ENCODE data around the gene PHACTR1.

Gene PHACTR1

DNA sequence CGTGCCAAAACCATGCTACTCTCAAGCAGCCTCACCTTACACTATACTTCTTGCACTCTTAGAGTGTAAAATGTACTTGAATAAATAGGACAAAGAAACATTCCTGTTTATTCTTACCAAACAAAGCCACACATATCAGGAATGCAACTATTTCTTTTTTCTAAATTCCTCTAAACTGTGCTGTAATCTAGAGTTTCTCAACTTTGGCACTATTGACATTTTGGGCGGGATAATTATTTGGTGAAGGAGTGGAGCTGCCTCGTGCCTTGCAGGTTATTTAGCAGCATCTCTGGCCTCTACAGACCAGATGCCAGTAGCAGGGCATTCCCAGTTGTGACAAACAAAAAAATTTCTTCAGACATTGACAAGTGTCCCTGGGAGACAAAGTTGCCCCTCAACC, 86.9 kb downstream of the PHACTR1 start:
- DNase-seq = no peak

DNA sequence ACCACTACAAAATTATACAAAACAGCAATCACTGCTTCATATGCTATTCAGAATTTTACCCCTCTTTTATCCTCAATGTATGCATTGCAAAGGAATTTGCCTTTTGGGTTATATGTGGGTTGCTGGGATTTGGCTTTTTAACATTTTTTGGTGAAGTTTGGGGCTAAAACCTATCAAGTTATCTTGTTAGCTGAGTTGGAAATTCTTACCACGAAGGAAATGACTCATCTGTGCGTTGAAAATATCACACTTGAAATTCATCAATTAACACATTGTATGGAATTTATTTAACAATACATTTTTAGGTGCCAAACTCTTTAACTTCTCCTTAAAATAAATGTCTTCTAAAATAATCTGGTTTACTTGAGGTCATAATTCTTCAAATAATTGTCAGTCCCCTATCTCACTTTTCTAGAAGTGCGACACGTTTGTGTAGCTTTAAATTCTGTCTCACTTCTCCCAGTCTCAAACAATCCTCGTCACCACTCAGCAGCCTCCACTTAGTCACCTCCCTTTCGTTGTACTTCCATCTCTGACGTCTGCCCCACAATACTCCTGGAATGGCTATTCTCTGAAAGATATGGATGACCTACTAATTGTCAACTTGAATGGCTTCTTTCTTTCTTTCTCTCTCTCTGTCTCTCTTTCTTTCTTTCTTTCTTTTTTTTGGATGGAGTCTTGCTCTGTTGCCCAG, 88.5 kb downstream of the PHACTR1 start:
- no peak for DNase-seq

DNA sequence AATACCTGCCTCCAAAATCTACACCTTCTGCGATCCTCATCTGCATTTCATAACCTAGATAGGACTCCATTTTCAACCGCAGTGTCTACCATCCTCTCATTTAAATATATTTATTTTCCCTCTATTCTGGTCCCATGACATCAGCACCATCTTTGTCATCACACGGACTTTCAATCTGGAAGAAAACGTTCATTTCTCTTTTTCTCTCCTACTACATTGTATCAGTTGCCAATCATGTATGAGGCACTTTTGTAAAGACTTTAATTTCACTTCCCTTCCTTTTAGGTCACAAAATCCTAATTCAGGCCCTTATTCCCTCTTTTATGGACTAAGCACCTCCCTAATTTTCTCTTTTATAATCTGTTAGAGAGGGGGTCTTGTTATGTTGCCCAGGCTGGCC, 89.6 kb downstream of the PHACTR1 start:
- no peak for DNase-seq

- no peak for DNase-seq
These were observed 90.2 kb downstream of the PHACTR1 start for GRCh38 chr6:12806796-12807195.

GRCh38 chr6:12811519-12811918, 95.0 kb downstream of the PHACTR1 start:
- DNase-seq = no peak

DNA sequence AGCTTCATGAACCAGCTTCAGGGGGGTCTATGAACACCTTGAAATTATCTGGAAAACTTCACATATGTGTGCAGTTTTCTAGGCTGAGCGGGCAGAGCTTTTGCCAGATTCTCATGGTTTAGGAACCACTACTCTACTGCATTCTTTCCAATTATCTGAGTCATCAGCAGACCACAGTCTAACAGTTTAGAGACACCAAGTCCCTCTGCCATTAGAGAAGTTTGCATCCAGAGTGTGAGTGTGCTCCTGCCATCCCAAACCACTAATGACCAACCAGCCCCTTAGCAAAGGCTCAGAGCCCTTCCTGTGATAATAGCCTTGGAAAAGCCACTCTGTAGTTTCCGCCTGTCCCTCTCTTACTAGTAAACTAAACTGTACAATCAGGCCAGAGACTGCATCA, 96.8 kb downstream of the PHACTR1 start:
- no peak for DNase-seq

DNA sequence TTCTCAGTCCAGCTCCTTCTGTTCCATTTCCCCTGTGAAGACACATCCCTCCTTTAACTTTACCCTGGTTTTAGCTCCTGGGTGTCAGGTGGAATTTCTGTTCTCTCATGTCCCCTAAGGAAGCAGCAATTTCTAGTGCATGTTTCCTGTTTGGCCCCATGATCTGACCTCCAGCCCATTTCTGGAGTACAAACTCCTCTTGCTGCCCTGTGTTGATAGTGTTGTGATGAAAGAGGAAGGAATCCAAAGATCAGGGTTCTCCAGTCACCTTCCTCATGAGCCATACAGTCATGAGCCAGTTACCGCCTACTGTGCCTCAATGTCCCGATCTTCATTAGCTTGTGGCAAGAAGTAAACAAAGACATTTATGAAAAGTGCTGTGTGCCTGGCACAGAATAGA, 97.4 kb downstream of the PHACTR1 start:
- no peak for DNase-seq

DNA sequence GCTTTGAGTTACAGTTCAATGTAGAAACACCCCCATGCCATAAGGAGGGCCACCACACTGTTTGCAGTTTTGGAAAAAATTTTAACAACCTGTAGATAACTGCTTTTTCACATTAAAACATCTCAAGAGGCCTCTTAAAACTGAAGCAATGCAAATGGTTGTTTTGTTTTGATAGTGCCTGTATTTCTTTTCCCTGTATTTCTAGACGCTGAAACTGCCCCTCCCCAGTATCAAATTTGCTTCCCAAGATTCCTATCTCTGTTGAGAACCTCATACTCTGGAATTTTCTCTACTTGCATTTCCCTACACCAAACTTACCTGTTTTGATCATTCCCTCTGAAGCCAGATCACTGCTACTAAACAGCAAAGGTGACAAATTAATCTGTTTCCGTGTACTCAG, 98.5 kb downstream of the PHACTR1 start:
- no peak for DNase-seq

- DNase-seq = no peak
These were observed 99.5 kb downstream of the PHACTR1 start for GRCh38 chr6:12815884-12816600.

- DNase-seq = no peak
These were observed 101.8 kb downstream of the PHACTR1 start for GRCh38 chr6:12818324-12818723.

- DNase-seq = no peak
These were observed 107.3 kb downstream of the PHACTR1 start for GRCh38 chr6:12823847-12824246.

GRCh38 chr6:12826584-12826983, 110.0 kb downstream of the PHACTR1 start:
- DNase-seq = no peak

DNA sequence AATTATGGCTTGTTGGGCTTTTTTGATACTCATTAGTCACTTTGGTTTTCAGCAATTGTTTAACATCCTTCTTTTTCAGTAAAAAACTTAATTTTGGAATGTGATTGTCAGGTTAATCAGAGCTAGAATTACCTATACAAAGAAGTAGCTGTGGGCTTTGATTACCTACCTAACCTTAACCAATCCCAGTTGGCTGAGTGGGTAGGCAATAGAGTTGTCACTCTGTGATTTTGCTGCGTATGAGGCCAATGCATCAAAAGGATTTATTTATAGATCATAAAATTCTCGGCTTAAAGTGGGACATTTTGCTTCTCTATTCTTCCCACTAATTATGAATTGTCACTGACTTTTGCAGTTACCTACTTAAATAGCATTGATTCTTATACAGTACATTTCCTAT, 111.4 kb downstream of the PHACTR1 start:
- DNase-seq = no peak

DNA sequence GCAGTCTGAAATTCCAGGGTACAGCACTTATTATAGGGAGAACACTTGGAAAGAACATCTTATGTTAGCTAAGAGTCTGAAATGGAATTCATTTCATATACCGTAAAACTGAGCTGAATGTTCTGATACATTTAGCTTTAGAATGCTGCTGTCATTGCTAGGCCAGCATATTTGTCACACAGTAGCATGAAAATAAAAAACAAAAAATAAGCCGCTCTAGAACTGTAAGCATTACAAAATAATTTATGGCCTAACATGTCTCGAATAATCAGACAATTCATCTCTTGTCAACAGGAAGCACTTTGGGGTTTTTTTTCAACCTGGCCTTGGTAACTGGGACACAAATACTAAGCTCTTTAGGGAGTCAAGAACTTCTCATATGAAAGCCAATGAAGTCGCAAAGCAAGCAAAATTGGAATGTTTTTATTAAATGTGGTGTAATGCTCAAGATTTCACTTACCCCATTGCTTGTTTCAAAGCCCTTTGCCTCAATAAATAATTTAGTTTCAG, 115.7 kb downstream of the PHACTR1 start:
- DNase-seq = no peak

DNA sequence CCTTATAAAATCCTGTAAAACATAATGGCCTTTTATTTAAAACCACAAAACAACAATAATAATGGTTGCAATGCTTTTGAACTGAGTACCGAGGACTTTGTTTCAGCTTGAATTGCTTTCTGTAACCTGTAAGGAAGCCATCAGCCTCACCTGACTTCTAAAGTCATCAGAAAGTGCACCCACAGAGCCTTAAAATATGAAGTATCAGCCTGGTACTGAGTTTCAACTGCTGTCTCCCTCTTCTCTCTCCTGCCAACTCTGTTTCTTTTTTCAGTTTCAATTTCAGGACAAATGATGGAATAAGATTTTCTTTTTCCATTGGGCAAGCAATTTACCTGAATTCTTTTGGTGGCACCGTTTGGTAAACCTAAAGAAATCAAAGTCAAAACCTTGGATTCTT, 119.4 kb downstream of the PHACTR1 start:
- DNase-seq = no peak

GRCh38 chr6:12841619-12842018, 125.1 kb downstream of the PHACTR1 start:
- no peak for DNase-seq

- no peak for DNase-seq
These were observed 125.5 kb downstream of the PHACTR1 start for GRCh38 chr6:12842114-12842513.

DNA sequence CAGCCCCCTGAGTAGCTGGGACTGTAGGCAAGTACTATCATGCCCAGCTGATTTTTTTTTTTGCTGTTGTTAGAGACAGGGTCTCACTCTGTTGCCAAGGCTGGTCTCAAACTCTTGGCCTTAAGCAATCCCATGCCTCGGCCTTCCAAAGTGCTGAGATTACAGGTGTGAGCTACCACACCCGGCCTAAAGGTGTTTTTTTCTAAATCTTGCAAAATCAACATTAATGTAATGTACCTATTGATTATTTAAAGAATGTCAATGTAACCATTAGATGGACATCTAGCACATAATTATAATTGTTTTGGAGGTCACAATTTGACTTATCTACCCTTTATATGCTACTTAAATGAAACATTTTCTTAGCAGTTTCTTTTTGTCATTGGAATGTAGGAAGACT, 126.1 kb downstream of the PHACTR1 start:
- DNase-seq = no peak

- no peak for DNase-seq
These were observed 128.0 kb downstream of the PHACTR1 start for GRCh38 chr6:12844284-12845223.

DNA sequence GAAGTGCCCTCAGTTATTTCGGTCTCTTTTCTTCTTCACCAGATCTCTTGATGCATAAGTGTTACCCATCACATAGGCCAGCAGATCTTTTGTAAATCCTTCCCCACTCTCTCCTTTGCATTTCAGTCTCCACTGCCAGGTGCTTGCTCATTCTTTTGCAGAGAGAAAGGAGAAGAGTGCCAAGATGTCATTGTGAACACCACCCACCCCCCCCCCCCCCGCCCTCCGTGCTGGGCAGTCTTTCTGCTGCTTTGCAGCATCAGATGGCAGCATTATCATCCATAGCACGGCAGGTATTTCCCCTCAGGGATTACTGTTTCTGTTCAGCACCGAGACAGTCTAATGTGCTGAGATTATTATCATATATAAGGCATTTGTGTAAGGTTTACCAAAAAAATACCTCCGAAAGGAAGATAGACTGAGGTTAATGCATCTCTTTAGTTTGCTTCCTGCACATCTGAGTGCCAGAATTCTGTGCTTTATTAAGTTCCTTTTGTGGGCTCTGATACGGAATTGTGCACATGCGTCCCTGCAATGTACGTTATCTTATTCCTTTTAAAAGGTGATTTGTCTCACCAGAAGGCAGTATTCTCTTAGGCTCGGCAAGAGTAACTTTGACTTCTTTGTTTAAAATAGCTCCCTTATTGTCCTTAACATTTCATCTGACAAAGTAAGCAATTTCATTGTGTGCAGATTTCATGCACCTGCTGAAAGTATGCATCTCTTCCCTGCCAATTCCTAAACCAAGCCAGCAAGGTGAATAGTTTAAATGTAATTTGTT, 128.8 kb downstream of the PHACTR1 start:
- DNase-seq = no peak

DNA sequence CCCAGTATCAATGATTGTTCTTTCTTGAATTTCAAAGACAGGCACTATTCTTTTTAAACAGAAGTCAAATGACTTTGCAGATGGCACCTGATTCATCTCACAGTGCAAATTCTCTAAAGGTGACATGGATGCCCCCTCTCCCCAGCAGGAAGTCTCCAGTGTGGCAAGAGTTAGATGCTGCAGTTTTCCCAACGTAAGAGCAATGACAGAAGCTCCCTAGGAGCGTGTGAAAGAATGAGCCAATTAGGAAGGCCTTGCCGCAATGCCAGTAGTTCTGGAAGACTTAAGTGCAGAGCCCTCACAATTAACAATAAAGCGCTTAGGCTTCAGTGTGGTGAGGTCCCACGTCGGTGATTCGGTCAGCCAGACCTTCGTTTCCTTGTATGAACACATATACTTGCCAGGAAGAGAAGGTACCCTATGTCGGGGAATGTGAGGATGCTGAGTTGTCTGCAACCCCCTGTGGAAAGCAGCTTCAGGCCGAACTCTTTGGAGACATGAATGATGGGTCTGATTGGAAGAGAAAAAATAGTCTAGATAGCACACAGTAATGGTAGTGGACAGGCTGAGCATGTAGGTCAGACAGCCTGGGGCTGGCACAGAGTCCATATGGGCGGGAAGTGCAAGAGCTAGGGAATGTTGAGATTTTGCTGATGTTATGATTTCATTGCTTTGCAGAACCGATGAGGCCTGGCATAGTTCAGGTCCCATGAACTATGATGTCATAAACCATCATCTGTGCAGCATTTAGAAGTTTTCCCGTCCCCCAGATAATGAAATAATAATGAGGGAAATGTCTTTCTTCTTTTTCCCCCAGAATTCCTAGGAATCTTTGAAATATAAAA, 132.6 kb downstream of the PHACTR1 start:
- DNase-seq = no peak

GRCh38 chr6:12849809-12850198, 133.2 kb downstream of the PHACTR1 start:
- DNase-seq = no peak
